ENCODE measurements around the gene MICAL2. TPM values are rescaled to one million over a fixed set of nuclear protein-coding genes. Genes with fewer than 3 reads are reported as not detected.

The MICAL2 gene
- total RNA-seq, 1 donor = 156 TPM

GRCh38 chr11:12087075-12088004 is 23.1 kb upstream of the MICAL2 start:
- Histone ChIP-seq H4K20me1 (ENCODE audit: insufficient read depth, low read length) (no peaks in the 10 kb centered on the region), H3K79me2 (ENCODE audit: insufficient read depth, low read length) (no peaks in the 10 kb centered on the region), H3K4me2 (ENCODE audit: insufficient read depth, low read length) (peak overlapping the region; percentile 78), H2AFZ (ENCODE audit: low read length) (no peak overlapping the region), H3K9me3 (ENCODE audit: low read depth, low read length) (no peaks in the 10 kb centered on the region), H3K4me1 (ENCODE audit: insufficient read depth, low read length) (peaks cover 55% of the 10 kb centered on the region), H3K4me3 (ENCODE audit: insufficient read depth, low read length) (peak overlapping the region; percentile 49), H3K27ac (ENCODE audit: low read depth, low read length) (peak overlapping the region; percentile 98), H3K27me3 (ENCODE audit: insufficient read depth, low read length) (no peaks in the 10 kb centered on the region), H3K36me3 (ENCODE audit: insufficient read depth, low read length) (no peaks in the 10 kb centered on the region)
- peak; percentile 15 for TF ChIP-seq CTCF (IDR thresholded peaks at IDR 0.05; ENCODE audit: extremely low read depth, low read depth, low read length)
- peak; percentile 48 for DNase-seq (ENCODE audit: insufficient read length, low spot score, missing footprints)

- Histone ChIP-seq H3K4me2 (ENCODE audit: insufficient read depth, low read length) (peak overlapping the region; percentile 78), H3K79me2 (ENCODE audit: insufficient read depth, low read length) (no peaks in the 10 kb centered on the region), H3K4me3 (ENCODE audit: insufficient read depth, low read length) (peak overlapping the region; percentile 49), H2AFZ (ENCODE audit: low read length) (no peak overlapping the region), H3K4me1 (ENCODE audit: insufficient read depth, low read length) (peaks cover 55% of the 10 kb centered on the region), H3K27ac (ENCODE audit: low read depth, low read length) (peak overlapping the region; percentile 98), H3K27me3 (ENCODE audit: insufficient read depth, low read length) (no peaks in the 10 kb centered on the region), H3K36me3 (ENCODE audit: insufficient read depth, low read length) (no peaks in the 10 kb centered on the region), H4K20me1 (ENCODE audit: insufficient read depth, low read length) (no peaks in the 10 kb centered on the region), H3K9me3 (ENCODE audit: low read depth, low read length) (no peaks in the 10 kb centered on the region)
- peak; percentile 49 for DNase-seq (ENCODE audit: insufficient read length, low spot score, missing footprints)
- peak; percentile 51 for TF ChIP-seq CTCF (IDR thresholded peaks at IDR 0.05; ENCODE audit: extremely low read depth, low read depth, low read length)
These were observed 22.3 kb upstream of the MICAL2 start for GRCh38 chr11:12088047-12088481.

GRCh38 chr11:12088531-12088930 is 21.9 kb upstream of the MICAL2 start:
- H2AFZ ChIP-seq (ENCODE audit: low read length) = no peak overlapping the region
- peak overlapping the region; percentile 98 for H3K27ac ChIP-seq (ENCODE audit: low read depth, low read length)
- H4K20me1 ChIP-seq (ENCODE audit: insufficient read depth, low read length) = no peaks in the 10 kb centered on the region
- no peaks in the 10 kb centered on the region for H3K27me3 ChIP-seq (ENCODE audit: insufficient read depth, low read length)
- H3K79me2 ChIP-seq (ENCODE audit: insufficient read depth, low read length) = no peaks in the 10 kb centered on the region
- H3K9me3 ChIP-seq (ENCODE audit: low read depth, low read length) = no peaks in the 10 kb centered on the region
- peak overlapping the region; percentile 78 for H3K4me2 ChIP-seq (ENCODE audit: insufficient read depth, low read length)
- TF ChIP-seq CTCF (IDR thresholded peaks at IDR 0.05; ENCODE audit: extremely low read depth, low read depth, low read length) = no peak
- no peak overlapping the region for H3K4me3 ChIP-seq (ENCODE audit: insufficient read depth, low read length)
- peaks cover 55% of the 10 kb centered on the region for H3K4me1 ChIP-seq (ENCODE audit: insufficient read depth, low read length)
- no peaks in the 10 kb centered on the region for H3K36me3 ChIP-seq (ENCODE audit: insufficient read depth, low read length)
- DNase-seq (ENCODE audit: insufficient read length, low spot score, missing footprints) = no peak

- no peaks in the 10 kb centered on the region for H3K9me3 ChIP-seq (ENCODE audit: low read depth, low read length)
- H3K4me3 ChIP-seq (ENCODE audit: insufficient read depth, low read length) = no peak overlapping the region
- peaks cover 55% of the 10 kb centered on the region for H3K4me1 ChIP-seq (ENCODE audit: insufficient read depth, low read length)
- peak overlapping the region; percentile 98 for H3K27ac ChIP-seq (ENCODE audit: low read depth, low read length)
- H3K4me2 ChIP-seq (ENCODE audit: insufficient read depth, low read length) = no peak overlapping the region
- TF ChIP-seq CTCF (IDR thresholded peaks at IDR 0.05; ENCODE audit: extremely low read depth, low read depth, low read length) = no peak
- no peak for DNase-seq (ENCODE audit: insufficient read length, low spot score, missing footprints)
- H2AFZ ChIP-seq (ENCODE audit: low read length) = no peak overlapping the region
- no peaks in the 10 kb centered on the region for H3K79me2 ChIP-seq (ENCODE audit: insufficient read depth, low read length)
- no peaks in the 10 kb centered on the region for H4K20me1 ChIP-seq (ENCODE audit: insufficient read depth, low read length)
- no peaks in the 10 kb centered on the region for H3K27me3 ChIP-seq (ENCODE audit: insufficient read depth, low read length)
- H3K36me3 ChIP-seq (ENCODE audit: insufficient read depth, low read length) = no peaks in the 10 kb centered on the region
These were observed 21.3 kb upstream of the MICAL2 start for GRCh38 chr11:12089041-12089440.

Data from osteoblast (primary cell).